Measurements from ENCODE around the gene NTN3.

Gene NTN3

GRCh38 chr16:2515180-2515851, 44.2 kb downstream of the NTN3 start:
- DNase-seq: no peak

- no peak for DNase-seq
Measured at GRCh38 chr16:2516391-2517240, 45.5 kb downstream of the NTN3 start.

DNA sequence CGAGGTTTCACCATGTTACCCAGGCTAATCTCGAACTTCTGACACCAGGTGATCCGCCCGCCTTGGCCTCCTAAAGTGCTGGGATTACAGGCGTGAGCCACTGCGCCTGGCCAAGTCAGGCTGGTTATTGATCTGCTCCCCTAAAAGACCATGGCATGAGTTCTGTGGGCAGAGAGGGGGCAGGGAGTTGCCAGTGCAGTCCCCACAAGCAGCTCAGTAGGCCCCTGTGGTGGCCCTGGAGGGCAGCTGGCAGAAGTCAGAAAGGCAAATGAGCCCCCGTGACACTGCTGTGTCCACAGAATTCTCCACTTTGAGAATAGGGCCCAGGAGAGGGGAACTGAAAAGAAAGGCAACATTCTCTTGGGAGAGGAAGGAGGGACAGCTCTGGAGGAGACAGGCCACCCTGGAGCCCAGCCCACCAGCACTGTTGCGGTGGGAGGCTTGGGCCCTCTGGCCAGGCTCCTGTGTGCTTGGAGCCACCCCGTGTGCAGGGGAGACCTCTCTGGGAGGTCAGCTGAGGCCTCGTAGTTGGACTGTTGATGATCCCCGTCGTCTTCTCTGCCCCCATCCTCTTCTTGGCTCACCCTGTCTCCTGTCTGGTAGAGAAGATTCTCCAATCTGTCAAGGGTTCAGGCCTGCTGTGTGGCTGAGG, 47.0 kb downstream of the NTN3 start:
- no peak for DNase-seq

DNA sequence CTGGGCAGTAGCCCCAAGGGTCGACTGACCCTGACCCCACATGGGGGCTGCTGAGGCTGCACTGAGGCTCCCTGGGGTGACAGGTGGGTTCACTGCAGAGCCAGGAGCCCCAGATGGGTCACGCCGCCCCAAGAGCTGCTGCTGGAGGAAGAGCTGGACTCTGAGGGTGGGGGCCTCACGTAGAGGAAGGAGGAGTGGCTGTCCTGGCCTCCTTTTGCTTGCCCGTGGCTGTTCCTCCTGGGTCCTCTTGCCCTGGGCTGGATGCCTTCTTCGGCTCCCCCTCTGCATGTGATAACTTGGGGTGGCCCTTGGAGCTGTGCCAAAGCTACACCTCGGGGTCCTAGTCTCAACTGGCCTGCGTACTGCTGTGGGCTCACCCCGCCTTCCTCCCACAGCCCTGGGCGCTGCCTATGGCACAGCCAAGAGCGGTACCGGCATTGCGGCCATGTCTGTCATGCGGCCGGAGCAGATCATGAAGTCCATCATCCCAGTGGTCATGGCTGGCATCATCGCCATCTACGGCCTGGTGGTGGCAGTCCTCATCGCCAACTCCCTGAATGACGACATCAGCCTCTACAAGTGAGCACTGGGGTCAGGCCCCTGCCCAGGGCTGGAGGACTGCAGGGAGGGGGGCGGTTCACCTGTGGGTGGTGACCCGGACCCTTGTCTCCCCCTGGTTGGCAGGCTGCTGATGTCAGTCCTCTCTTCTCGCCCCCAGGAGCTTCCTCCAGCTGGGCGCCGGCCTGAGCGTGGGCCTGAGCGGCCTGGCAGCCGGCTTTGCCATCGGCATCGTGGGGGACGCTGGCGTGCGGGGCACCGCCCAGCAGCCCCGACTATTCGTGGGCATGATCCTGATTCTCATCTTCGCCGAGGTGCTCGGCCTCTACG, 48.0 kb downstream of the NTN3 start:
- DNase-seq: no peak

DNA sequence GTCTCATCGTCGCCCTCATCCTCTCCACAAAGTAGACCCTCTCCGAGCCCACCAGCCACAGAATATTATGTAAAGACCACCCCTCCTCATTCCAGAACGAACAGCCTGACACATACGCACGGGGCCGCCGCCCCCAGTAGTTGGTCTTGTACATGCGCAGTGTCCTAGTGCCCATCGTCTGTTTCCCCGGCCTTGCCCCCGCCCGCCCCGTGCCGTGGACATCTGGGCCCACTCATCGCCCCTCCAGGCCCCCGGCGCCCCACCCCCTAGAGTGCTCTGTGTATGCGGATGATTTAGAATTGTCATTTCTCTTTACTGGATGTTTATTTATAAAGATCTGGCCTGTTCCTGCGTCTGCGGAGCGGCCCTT, 48.6 kb downstream of the NTN3 start:
- DNase-seq: no peak

- peak; percentile 88 for DNase-seq
Measured at GRCh38 chr16:2520097-2520783, 49.1 kb downstream of the NTN3 start, which contains the start of gene AMDHD2. Gene AMDHD2, plus strand, starts transcription at chr16:2520371. Its CDS starts 88 bp downstream, at chr16:2520459.

- peak; percentile 67 for DNase-seq
Measured at GRCh38 chr16:2520784-2521531, 49.9 kb downstream of the NTN3 start.

Data from activated T-cell treated with anti-CD3 and anti-CD28 coated beads, Interleukin-2, amount 50 U/mL, for 1 hour (primary cell).